ENCODE measurements around the gene APBB2.

Gene APBB2

GRCh38 chr4:41125558-41126311 is 88.6 kb downstream of the APBB2 start:
- H3K79me2 ChIP-seq (ENCODE audit: insufficient read depth, low read length) = no peaks in the 10 kb centered on the region
- no peaks in the 10 kb centered on the region for H4K20me1 ChIP-seq (ENCODE audit: insufficient read depth, low read length)
- H3K4me1 ChIP-seq (ENCODE audit: insufficient read depth, low read length, severe bottlenecking) = no peaks in the 10 kb centered on the region
- TF ChIP-seq EZH2 (IDR thresholded peaks at IDR 0.05; ENCODE audit: borderline replicate concordance, low read length) (no peak), CTCF (IDR thresholded peaks at IDR 0.05; ENCODE audit: low read length) (no peak)
- H3K4me2 ChIP-seq (ENCODE audit: low read length) = no peak overlapping the region
- no peaks in the 10 kb centered on the region for H3K36me3 ChIP-seq (ENCODE audit: insufficient read depth, low read length)
- no peaks in the 10 kb centered on the region for H3F3A ChIP-seq (ENCODE audit: insufficient read depth, low read length)
- no peak overlapping the region for H3K9ac ChIP-seq (ENCODE audit: low read length)
- no peaks in the 10 kb centered on the region for H3K9me3 ChIP-seq (ENCODE audit: low read length)
- H2AFZ ChIP-seq (ENCODE audit: low read length) = no peak overlapping the region
- no peak overlapping the region for H3K4me3 ChIP-seq (ENCODE audit: low read depth, low read length, poor library complexity, severe bottlenecking)
- no peak overlapping the region for H3K27ac ChIP-seq (ENCODE audit: low read depth, low read length, poor library complexity, severe bottlenecking)
- no peaks in the 10 kb centered on the region for H3K9me2 ChIP-seq (ENCODE audit: low read depth, low read length)
- H3K27me3 ChIP-seq (ENCODE audit: insufficient read depth, low read length) = no peaks in the 10 kb centered on the region

GRCh38 chr4:41124916-41125548 is 89.3 kb downstream of the APBB2 start:
- Histone ChIP-seq H3K27me3 (ENCODE audit: insufficient read depth, low read length) (no peaks in the 10 kb centered on the region), H3F3A (ENCODE audit: insufficient read depth, low read length) (no peaks in the 10 kb centered on the region), H3K36me3 (ENCODE audit: insufficient read depth, low read length) (no peaks in the 10 kb centered on the region), H3K4me3 (ENCODE audit: low read depth, low read length, poor library complexity, severe bottlenecking) (no peak overlapping the region), H3K79me2 (ENCODE audit: insufficient read depth, low read length) (no peaks in the 10 kb centered on the region), H3K9ac (ENCODE audit: low read length) (no peak overlapping the region), H3K4me2 (ENCODE audit: low read length) (no peak overlapping the region), H3K4me1 (ENCODE audit: insufficient read depth, low read length, severe bottlenecking) (no peaks in the 10 kb centered on the region), H3K9me3 (ENCODE audit: low read length) (no peaks in the 10 kb centered on the region), H3K27ac (ENCODE audit: low read depth, low read length, poor library complexity, severe bottlenecking) (no peak overlapping the region), H4K20me1 (ENCODE audit: insufficient read depth, low read length) (no peaks in the 10 kb centered on the region), H2AFZ (ENCODE audit: low read length) (no peak overlapping the region), H3K9me2 (ENCODE audit: low read depth, low read length) (no peaks in the 10 kb centered on the region)
- no peak for TF ChIP-seq CTCF (IDR thresholded peaks at IDR 0.05; ENCODE audit: low read length)
- TF ChIP-seq EZH2 (IDR thresholded peaks at IDR 0.05; ENCODE audit: borderline replicate concordance, low read length) = no peak

- Histone ChIP-seq H2AFZ (ENCODE audit: low read length) (no peak overlapping the region), H3K4me1 (ENCODE audit: insufficient read depth, low read length, severe bottlenecking) (no peaks in the 10 kb centered on the region), H3K4me2 (ENCODE audit: low read length) (no peak overlapping the region), H3K9me2 (ENCODE audit: low read depth, low read length) (no peaks in the 10 kb centered on the region), H3K27ac (ENCODE audit: low read depth, low read length, poor library complexity, severe bottlenecking) (no peak overlapping the region), H4K20me1 (ENCODE audit: insufficient read depth, low read length) (no peaks in the 10 kb centered on the region), H3F3A (ENCODE audit: insufficient read depth, low read length) (no peaks in the 10 kb centered on the region), H3K9ac (ENCODE audit: low read length) (no peak overlapping the region), H3K4me3 (ENCODE audit: low read depth, low read length, poor library complexity, severe bottlenecking) (no peak overlapping the region), H3K36me3 (ENCODE audit: insufficient read depth, low read length) (no peaks in the 10 kb centered on the region), H3K27me3 (ENCODE audit: insufficient read depth, low read length) (no peaks in the 10 kb centered on the region), H3K9me3 (ENCODE audit: low read length) (no peaks in the 10 kb centered on the region), H3K79me2 (ENCODE audit: insufficient read depth, low read length) (no peaks in the 10 kb centered on the region)
- TF ChIP-seq EZH2 (IDR thresholded peaks at IDR 0.05; ENCODE audit: borderline replicate concordance, low read length) (no peak), CTCF (IDR thresholded peaks at IDR 0.05; ENCODE audit: low read length) (no peak)
These were observed 91.6 kb downstream of the APBB2 start for GRCh38 chr4:41122775-41123174.

All from OCI-LY1 (cell line).